GM18907 (cell line): Measurements from ENCODE around the gene GLDN.

Experiments used
- ATAC-seq: cut with Tn5 transposase; IDR thresholded peaks from one replicate; pipeline ENCODE4 v1.9.1; 2021; ENCODE audit warnings: mild to moderate bottlenecking, moderate library complexity; ENCODE audit not compliant: unreplicated experiment

The GLDN gene

DNA sequence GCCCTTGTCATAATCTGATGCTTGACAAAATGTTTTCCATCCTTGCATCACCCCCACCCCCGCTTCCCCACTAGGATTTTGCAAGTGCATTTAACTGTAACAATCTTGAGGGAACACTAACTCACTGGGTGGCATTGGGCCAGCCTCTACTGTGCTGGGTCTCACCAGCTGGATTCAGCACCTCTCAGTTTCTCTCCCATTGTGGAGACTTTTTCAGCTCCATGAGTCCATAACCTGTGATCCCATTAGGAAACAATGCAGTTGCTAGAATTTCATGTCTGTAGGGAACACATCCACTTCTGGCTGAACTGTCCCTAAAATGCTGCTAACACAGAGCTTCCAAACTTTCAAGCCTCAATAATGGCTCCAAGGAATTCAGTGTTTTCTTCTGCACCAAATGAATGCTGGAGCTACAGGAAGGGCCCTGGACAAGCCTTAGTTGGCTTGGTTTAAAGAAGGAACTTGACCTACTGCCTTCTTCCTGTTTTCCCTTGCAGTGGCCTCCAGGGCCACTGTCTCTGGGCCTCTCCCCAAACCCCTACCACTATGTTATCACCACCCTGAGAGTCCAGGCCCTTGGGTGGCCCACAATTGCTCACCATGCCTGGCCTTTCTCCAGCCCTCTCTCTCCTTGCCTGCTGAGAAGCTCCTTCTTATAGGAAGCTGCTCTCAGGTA is 18.7 kb upstream of the GLDN start:
- no peak for ATAC-seq

DNA sequence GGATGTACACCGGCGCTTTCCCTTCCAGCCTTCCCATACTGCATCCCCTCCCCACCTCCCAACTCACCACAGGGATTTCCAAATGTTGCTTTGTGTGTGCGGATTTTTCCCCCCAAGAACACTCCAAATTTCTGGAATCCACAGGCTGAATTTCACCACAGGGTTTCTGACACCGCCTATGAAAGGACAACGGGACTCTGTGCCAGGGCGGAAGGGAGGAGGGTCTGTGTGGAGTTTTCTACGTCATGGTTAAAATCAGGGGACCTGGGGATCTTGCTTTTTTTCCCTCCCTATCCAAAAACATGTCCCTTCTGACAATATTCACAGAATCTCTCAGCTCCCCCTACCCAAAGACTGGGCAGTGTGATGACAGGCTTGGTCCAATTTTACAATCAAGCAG is 17.7 kb upstream of the GLDN start:
- no peak for ATAC-seq

DNA sequence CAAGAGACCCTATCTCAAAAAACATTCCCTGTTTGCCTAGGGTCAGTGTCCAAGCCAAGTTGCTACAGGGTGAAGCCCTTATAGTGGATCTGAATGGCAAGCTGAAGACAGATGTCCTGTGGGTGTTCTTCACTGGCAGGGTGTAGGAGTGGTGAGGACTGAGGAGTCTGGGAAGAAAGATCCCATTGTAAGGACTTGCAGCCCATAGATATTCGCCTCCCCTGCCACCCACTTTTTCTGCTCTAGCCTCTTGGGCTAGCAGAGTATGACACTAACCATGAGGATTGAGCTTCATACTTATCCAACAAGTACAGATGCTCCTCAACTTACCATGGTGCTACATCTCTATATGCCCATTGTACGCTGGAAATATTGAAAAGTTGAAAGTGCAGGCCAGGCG is 16.3 kb upstream of the GLDN start:
- no peak for ATAC-seq

DNA sequence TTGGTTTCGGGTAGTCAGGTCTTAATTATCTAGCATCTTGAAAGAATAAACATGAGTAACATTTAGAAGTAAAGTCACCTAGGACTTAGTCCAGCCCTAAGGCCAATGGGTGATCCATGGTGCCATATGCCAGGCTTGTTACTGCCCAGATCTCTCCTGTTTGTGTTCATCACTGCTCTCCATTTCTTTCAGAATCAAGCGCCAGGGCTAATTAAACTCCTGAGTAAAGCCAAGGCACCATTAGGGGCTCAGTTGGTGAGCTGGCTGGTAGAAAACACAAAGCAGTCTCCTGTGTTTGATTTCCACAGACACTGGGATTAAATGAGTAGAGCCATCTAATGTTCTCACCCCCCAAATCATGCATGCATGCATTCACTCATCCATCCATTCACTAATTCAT is 14.4 kb upstream of the GLDN start:
- no peak for ATAC-seq

DNA sequence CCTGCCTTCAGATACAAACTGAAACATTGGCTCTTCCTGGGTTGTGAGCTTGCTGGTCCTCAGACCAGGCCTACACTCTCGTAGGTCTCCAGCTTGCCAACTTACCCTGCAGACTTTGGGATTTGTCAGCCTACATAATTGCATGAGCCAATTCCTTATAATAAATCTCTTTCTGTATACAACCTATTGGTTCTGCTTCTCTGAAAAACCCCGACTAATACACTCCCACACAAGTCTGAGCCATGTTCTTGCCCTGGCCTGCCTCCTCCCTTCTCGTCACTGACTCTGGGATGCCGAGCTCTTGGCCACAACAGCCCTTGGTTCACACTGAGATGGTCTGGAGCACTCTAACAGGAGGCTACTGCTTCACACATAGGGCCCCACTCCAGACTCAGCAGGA is 12.5 kb upstream of the GLDN start:
- ATAC-seq = no peak

DNA sequence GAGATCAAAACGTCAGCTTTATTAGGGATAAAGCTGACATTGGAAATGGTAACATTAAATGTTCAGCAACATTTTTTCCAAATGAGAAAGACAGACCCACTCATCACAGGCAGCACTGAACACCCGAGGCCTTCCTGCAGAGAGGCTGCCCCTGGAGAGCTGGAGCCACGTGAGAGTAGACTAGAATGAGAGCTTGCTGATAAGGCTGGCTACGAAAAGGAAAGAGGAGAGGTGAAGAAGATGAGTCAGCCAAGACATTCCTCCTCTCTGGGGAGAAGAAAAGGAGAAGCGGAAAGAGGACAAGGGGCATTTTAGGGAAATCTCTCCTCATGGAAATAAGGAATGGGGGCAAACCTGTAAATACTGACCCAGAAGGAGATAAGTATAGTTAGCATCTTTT is 10.3 kb upstream of the GLDN start:
- no peak for ATAC-seq

DNA sequence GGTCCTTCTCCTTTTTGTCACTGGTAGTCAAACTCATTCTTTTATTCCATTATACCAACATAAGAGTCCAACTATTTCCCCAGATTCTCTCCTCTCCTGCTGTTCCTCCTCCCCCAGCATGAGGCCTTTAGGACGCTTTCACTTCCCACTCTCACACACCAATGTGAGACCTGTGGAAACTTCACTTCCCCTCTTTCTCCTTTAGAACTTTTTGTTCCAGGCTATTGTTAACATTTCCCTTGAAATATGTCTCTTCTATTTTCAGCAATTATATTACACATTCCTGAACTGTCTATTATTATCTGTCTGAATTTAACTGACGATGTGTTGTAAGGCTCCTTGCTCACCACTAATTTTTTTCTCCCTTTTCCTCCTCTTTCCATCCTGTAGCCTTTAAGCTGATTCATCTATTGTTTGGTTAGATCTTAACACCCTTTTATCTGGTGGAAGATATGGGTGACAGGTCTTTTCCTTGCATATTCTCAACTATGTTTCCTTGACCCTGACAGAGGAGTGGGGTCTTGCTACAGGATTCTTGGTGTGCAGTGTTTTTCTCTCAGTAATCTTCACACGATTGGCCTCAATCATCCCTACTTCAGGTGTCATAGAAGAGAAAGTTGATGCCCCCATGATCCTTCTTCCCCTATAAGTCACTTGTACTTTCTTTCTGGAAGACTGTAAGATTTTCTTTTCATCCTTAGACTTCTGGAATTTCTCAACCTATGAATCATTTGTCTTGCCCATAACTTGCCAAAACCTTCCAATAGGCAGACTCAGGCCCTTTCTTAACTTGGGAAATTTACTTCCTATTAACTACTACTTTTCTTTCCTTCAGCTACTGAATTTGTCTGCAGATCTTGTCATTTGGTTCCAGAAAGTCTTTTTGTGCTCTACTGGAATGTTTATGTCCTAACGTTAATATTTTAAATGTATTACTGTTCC is 9.0 kb upstream of the GLDN start:
- no peak for ATAC-seq

DNA sequence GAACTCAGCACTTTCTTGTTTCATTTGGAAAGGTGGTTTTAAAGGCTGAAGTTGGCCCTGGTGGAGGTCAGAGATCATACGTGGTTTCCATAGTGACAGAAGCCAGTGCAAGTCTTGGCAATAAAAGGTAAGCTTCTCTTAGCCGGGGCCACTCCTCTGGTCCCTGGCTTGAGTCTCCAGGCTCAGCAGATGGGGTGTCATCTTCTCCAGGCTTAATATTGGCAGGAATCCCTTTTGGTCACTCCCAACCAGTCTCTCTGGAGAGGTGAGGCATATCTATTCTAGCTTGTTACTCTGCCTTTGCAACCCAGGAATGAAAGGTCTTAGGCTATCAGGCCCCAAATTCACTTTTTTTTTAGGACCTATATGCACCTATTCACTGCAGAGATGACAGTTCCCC is 7.9 kb upstream of the GLDN start:
- no peak for ATAC-seq

DNA sequence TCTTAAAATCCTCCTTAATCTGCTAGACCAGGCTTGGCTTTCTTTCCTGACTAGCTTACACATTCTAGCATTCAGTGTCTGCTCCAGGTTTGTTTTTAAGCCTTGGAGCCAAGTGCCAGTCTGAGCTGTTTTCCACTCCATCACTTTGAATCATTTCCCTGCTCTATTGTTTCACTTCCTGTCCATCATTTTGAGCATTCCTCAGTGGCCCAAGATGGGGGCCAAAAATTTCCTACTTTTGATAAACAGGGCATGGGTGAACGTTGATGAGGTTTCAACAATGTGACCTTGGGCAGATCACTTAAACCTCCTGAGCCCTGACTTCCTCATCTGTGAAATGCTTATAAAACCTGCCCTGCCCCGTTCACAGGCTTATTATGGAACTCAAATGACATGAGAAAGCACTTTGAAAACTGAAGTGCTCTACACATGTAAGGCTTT is 7.4 kb upstream of the GLDN start:
- no peak for ATAC-seq

DNA sequence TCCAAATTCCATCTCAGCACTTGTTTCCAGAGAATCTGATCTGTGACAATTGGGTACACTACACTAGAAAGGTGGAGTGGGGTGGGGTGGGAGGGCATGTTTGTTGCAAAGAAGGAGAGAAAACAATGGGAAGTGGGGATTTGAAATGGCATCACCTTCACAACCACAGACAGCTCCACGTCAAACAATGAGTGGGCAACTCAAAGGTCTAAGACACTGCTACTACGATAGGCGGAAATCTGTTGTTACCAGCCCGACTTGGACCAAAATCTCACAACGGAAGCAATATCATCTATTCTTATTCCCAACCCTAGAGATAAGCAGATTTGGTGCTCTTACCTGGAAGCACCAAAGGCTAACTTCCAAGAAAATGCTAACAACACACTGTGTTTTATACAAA is 6.4 kb upstream of the GLDN start:
- no peak for ATAC-seq

DNA sequence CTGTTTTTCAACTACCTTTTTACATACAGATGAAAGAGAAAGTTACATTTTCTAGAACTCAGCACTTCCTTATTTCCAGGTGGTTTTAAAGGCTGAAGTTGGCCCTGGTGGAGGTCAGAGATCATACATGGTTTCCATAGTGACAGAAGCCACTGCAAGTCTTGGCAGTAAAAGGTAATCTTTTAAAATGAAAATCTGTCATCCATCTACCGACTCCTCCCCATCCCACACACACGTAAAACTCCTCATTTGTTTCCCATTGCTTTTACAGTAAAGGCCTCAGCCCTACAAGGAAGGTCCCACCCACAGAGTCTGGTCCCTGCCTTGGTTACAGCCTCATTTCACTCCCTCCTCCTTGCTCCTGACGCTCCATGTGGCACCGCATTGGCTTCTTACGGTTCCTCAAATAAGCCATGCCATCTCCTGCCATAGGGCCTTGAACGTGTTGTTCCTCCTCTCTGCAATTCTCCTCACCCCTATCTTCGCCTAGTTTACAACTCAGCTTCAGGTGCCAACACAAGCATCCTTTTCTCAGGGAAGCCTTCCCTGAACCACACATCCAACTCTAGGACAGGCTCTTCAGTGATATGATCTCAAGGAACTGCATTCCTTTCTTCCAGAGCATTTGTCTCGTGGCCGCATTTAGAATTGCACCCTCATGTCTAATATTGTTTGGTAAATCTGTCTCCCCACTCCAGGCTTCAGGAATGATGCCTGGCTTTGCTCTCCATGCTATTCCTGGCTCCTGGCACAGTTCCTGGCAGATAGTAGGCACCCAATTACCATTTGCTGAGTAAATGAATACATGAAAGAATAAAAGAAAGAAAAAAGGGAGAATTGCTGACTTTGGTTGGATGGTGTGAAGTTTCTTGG is 5.7 kb upstream of the GLDN start:
- ATAC-seq = peak; percentile 85

DNA sequence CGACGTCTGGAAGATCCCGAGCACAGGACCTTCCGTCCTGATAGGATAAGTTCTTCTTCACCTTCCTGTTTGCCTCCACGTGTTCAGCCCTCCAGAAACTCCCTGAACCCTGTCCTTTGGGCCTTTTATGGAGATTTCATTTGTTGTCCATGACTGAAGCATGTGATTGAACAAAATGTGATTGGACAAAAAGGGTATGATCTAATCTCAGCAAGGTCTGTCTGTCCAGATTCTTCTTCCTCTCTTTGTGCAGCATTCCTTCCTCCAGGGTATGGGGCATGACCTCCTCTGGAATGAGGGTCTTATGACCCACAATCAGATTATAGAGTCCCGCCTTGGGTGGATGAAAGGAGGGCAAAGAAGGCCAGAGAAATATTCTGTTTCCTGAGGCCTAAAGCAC is 3.0 kb upstream of the GLDN start, which contains the start of gene CYP19A1:
Gene CYP19A1, minus strand, starts transcription at position 101 of the 400 bp plus-strand sequence. CDS start 95,684 bp downstream, outside the sequence.
- no peak for ATAC-seq

DNA sequence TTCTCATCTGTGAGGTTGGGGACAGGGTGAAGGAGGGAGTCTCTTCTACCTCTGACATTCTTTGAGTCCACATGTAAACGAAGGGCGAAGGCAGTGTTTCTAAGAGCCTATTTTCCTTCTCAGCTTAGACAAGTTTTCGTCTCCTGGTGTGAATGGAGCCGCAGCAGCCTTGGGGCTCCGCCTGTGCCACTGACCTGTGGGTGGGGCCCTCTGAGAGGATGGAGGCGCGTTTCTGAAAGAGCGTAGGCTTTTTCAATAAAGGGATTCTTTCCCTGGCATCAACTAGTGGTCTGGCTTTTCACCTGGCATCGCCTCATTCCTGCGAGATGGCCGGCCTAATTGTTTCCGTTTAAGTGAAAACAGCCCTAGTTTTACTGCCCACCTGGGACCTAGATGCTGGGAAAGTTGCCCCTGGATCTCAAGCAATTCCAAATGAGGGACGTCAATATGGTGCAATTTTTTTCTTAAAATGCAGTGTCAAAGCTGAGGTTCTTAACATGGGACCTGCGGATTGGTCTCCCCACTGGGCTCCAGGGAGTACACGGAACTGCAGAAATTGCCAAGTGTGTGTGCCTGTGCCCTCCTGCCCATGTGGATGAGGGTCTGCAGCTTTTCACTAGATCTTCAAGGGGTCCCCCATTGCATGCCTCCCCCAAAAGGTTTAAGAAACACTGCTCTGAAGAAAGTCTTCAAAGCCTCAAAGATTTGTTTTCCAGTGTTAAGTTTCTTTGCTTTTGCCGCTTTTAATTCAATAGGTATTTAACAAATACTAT is 958 bp downstream of the GLDN start:
- no peak for ATAC-seq

DNA sequence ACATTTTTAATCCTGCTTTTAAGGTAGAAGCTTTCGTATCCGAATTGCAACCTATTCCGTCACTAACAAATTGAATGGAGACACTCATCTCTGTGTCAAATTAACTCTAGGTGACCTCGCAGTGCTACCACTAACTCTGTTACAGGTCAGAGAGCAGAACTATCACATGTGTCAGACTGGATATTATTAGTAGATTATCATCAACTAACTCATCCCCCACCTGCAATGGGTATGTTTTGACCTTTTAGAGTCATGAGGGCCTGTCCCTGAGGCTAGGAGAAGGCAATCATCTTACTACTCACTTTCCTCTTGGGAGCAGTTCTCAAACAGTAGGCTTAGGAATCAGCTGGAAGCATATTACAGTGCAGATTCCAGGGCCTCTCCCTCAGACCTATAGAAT is 2.0 kb downstream of the GLDN start:
- ATAC-seq = no peak

DNA sequence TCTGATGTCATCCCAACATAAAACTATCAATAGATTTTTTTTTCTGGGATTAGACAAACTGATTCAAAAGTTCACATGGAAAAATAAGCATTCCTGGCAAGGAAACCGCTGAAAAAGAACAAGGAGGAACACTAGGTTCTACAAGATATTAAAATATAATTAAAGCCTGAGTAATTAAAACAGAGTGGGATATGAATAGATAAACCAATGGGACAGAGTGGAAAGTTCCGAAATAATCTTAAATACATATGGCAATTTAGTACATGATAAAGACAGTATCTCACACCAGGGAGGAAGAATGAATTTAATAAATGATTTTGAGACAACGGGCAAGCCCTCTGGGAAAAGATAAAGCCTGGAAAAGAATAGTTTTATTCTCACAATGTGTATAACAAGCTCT is 4.7 kb downstream of the GLDN start:
- ATAC-seq = no peak

DNA sequence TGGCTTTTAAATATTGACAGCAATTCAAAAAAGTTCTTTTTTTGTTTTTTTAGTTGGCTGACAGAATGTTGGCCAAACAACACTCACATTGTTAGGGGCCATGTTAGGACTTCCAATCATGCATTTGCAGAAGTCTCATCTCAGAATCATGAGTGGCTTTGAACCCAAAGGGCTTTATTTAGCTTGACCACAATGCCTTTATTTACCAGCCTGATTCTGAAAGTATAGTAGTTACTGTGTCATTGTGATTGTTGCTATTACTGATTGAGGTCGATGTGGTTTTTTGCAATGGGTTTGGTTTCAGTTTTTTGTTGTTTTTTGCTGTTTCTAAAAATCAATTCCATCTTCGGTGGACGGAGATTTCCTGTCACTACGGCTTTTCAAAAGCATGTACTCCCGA is 7.2 kb downstream of the GLDN start:
- ATAC-seq = peak; percentile 92

DNA sequence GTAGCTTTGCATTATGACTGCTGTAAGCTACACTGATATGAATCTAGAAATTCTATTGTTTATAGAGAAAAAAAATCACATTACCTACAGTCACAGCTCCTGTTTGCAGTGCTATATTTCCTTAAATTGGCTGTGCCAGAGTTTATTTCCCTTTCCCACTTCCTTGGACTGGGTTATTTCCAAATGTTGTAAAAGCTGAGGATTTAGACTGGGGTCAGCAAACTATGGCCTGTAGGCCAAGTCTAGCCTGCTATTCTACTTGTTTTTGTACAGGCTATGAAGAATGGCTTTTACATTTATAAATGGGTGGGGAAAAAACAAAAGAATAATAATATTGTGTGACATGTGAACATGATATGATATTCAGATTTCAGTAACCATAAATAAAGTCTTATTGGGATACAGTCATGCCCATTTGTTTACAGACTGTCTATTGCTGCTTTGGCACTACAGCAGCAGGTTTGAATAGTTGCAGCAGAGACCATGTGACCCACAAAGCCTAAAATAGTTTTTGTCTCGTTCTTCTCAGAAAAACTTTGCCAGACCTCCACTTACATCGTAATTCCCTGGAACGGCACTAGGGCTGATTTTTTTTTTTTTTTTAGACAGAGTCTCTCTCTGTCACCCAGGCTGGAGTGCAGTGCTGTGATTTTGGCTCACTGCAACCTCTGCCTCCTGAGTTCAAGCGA is 7.8 kb downstream of the GLDN start:
- no peak for ATAC-seq

DNA sequence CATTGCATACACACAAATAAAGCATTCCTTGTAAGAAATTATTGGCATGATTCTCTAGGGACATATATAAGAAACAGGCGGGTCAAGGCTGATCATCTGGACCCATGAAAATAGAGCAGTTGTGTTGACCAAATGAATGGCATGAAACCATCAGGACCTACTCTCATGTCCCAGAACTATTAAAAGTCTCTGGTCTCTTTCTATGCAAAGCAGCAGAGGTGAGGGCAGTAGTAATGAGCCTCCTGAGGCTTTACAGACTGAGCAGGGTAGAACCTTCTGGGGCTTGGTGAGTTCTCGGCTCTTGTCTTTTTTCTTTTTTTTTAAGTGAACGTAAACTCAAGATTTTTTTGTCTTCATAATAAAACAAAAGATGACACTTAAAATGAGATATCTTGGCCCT is 9.3 kb downstream of the GLDN start:
- no peak for ATAC-seq

DNA sequence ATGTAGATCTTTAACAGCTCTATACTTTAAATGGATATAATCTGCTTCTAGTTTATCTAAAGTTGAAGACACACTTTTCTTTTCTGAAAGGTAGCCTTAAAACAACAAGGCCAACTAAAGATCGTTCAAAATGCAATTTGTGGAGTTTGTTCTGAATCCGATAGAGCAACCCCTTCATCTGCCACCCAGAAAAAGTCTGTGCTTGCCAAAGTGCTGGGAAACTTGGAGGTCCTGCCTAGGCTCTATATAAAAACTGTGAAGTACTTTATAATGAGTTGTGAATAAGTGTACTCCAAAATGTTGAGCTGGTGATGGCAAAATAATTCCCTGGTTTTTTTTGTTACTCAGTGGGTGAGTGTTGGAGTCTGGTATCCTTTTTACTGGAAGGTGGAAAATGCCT is 12.5 kb downstream of the GLDN start:
- no peak for ATAC-seq

DNA sequence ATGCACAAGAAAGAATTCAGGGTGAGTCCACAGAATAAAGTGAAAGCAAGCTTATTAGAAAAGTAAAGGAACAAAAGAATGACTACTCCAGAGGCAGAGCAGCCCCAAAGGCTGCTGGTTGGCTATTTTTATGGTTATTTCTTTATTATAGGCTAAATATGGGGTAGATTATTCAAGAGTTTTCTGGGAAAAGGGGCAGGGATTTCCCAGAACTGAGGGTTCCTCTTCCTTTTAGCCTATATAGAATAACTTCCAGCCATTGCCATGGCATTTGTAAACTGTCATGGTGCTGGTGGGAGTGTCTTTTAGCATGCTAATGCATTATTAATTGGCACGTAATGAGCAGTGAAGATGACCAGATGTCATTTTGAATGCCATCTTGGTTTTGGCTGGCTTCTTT is 13.6 kb downstream of the GLDN start:
- ATAC-seq = no peak
